K562 (cell line): ENCODE data around the gene LRRC10. TPM values are rescaled to one million over a fixed set of nuclear protein-coding genes. Genes with fewer than 3 reads are reported as not detected.
A peak's percentile ranks its signal among the peaks of the same experiment; 100 is the strongest.

Experiments
- ADNP ChIP-seq: fragments of 200-800 bp; sonication (Bioruptor generic); IDR thresholded peaks from 2 replicates; pipeline ENCODE4 v1.6.1; 2016; ENCODE audit warnings: missing genetic modification characterization, missing compliant biosample characterization
- ARID1B ChIP-seq: fragments of 450-650 bp; IDR thresholded peaks from 2 replicates; pipeline ENCODE4 v1.6.1; 2016; ENCODE audit warnings: antibody characterized with exemption, mild to moderate bottlenecking, inconsistent platforms
- ARID3A ChIP-seq: IDR thresholded peaks from 2 replicates; pipeline ENCODE4 v1.6.1; 2012; ENCODE audit warnings: low read depth, low read length, improper control_type of control experiment, borderline replicate concordance
- C11orf30 ChIP-seq: fragments of 450-650 bp; IDR thresholded peaks from 2 replicates; pipeline ENCODE4 v1.6.1; 2016; ENCODE audit warnings: low read depth, mild to moderate bottlenecking
- ELF1 ChIP-seq: fragments of 200-800 bp; sonication (Bioruptor generic); IDR thresholded peaks from 2 replicates; pipeline ENCODE4 v1.6.1; 2016; ENCODE audit warnings: missing genetic modification characterization, missing compliant biosample characterization
- EP300 ChIP-seq: IDR thresholded peaks from 2 replicates; pipeline ENCODE4 v1.6.1; 2012; ENCODE audit warnings: low read length, improper control_type of control experiment
- ERF ChIP-seq: fragments of 450-650 bp; formaldehyde crosslinking; IDR thresholded peaks from 2 replicates; pipeline ENCODE4 v1.4.0; 2020; ENCODE audit warnings: mild to moderate bottlenecking, mixed read lengths
- EZH2 ChIP-seq: IDR thresholded peaks from 2 replicates; pipeline ENCODE4 v1.6.1; 2012; ENCODE audit warnings: low read depth, mild to moderate bottlenecking, inconsistent platforms, low read length, borderline replicate concordance
- HDAC1 ChIP-seq, 2 experiments: fragments of 450-650 bp; IDR thresholded peaks; 2 replicates each; pipeline ENCODE4 v1.6.1; 2016 to 2017; ENCODE audit warnings: inconsistent platforms in 1 of 2, mild to moderate bottlenecking in 1 of 2, moderate library complexity in 1 of 2
- HDAC3 ChIP-seq: fragments of 450-650 bp; IDR thresholded peaks from 2 replicates; pipeline ENCODE4 v1.6.1; 2018; ENCODE audit warnings: borderline replicate concordance, mild to moderate bottlenecking, moderate library complexity; ENCODE audit not compliant: partially characterized antibody
- MEIS2 ChIP-seq: fragments of 450-650 bp; IDR thresholded peaks from 2 replicates; pipeline ENCODE4 v1.6.1; 2014; ENCODE audit warnings: mild to moderate bottlenecking; ENCODE audit not compliant: partially characterized antibody
- NFE2 ChIP-seq: IDR thresholded peaks from 2 replicates; pipeline ENCODE4 v1.6.1; 2014; ENCODE audit warnings: antibody characterized with exemption, low read depth
- PCBP2 ChIP-seq: fragments of 200-400 bp; formaldehyde crosslinking; IDR thresholded peaks from 2 replicates; pipeline ENCODE4 v1.6.1; 2018; ENCODE audit warnings: low read length, low read depth, mild to moderate bottlenecking, moderate library complexity; ENCODE audit not compliant: poor library complexity, severe bottlenecking
- RNF2 ChIP-seq: sonication (generic); IDR thresholded peaks from 2 replicates; pipeline ENCODE4 v1.6.1; 2016
- SIRT6 ChIP-seq: IDR thresholded peaks from one replicate; pipeline ENCODE4 v1.6.1; 2012; ENCODE audit warnings: low read depth, mild to moderate bottlenecking, control low read depth, inconsistent platforms, low read length, moderate library complexity
- SMARCA4 ChIP-seq: fragments of 450-650 bp; IDR thresholded peaks from 2 replicates; pipeline ENCODE4 v1.6.1; 2016
- TEAD4 ChIP-seq, 2 experiments: sonication (generic) in 1 of 2; formaldehyde crosslinking in 1 of 2; IDR thresholded peaks; 2 replicates each; pipeline versions ENCODE4 v1.6.1 to v1.8.0; 2012 to 2022; ENCODE audit warnings: borderline replicate concordance in 1 of 2, inconsistent platforms in 1 of 2, low read length in 1 of 2, mild to moderate bottlenecking in 1 of 2, missing genetic modification reagents in 1 of 2
- TRIM24 ChIP-seq, 2 experiments: fragments of 450-650 bp; IDR thresholded peaks; 2 replicates each; pipeline ENCODE4 v1.6.1; 2016
- ZC3H11A ChIP-seq: IDR thresholded peaks from 2 replicates; pipeline ENCODE4 v1.6.1; 2012; ENCODE audit warnings: low read depth, low read length, improper control_type of control experiment
- ZFP36 ChIP-seq: fragments of 150-350 bp; IDR thresholded peaks from 2 replicates; pipeline ENCODE4 v1.6.1; 2018; ENCODE audit warnings: low read length, low read depth; ENCODE audit not compliant: partially characterized antibody
- ZNF184 ChIP-seq: sonication (generic); formaldehyde crosslinking; IDR thresholded peaks from 2 replicates; pipeline ENCODE4 v1.5.0; 2020; ENCODE audit warnings: missing genetic modification reagents
- ZNF445 ChIP-seq: fragments of 250-450 bp; sonication (Bioruptor Pico); IDR thresholded peaks from 2 replicates; pipeline ENCODE4 v1.4.0; 2020; ENCODE audit warnings: low read depth, mild to moderate bottlenecking, moderate library complexity
- ZNF592 ChIP-seq: fragments of 450-650 bp; IDR thresholded peaks from 2 replicates; pipeline ENCODE4 v1.6.1; 2017; ENCODE audit warnings: antibody characterized with exemption, mild to moderate bottlenecking
- polyA plus RNA-seq, 8 experiments: library from polyadenylated mRNA; depleted of rRNA in 4 of 8; stranded (reverse) in 5 of 8; unstranded in 3 of 8; fragments of >200 nt; fragmentation: Nextera tagmentation in 2 of 8; fragmentation: Illumina TruSeq in 1 of 8; extraction: Ambion mirVana in 2 of 8; extraction: Trizol in 1 of 8; gene quantifications; 2 replicates each; pipeline versions ENCODE4 v1.2.1 to v1.2.3, GENCODE V29; 2011 to 2014; ENCODE audit warnings: inconsistent platforms in 1 of 8, missing spikeins in 1 of 8
- total RNA-seq, 7 experiments: library from RNA; depleted of rRNA in 6 of 7; stranded (reverse); fragments of >200 nt in 6 of 7; fragmentation: Illumina TruSeq in 2 of 7; extraction: Trizol in 2 of 7; gene quantifications; 2 replicates each; pipeline versions ENCODE4 v1.2.1 to v1.2.3, GENCODE V29; 2011 to 2021; ENCODE audit warnings: low replicate concordance in 1 of 7
- TF ChIP-seq, protein P1 (sequence below), 2 experiments: fragments of 450-650 bp in 1 of 2; sonication (generic) in 1 of 2; formaldehyde crosslinking in 1 of 2; IDR thresholded peaks in 1 of 2; conservative IDR thresholded peaks in 1 of 2; 2 replicates each; pipeline versions ENCODE4 v1.6.1 to v1.8.1; 2016 to 2023; ENCODE audit warnings: mild to moderate bottlenecking in 2 of 2, moderate library complexity in 2 of 2, inconsistent platforms in 1 of 2, missing genetic modification reagents in 1 of 2

LRRC10 gene
- total and polyA plus RNA-seq, 9 of the 15 experiments (the other 6 are each of a cell fraction or from before 2014, with no cell fraction given) = 0.09 TPM; not detected in 8

DNA sequence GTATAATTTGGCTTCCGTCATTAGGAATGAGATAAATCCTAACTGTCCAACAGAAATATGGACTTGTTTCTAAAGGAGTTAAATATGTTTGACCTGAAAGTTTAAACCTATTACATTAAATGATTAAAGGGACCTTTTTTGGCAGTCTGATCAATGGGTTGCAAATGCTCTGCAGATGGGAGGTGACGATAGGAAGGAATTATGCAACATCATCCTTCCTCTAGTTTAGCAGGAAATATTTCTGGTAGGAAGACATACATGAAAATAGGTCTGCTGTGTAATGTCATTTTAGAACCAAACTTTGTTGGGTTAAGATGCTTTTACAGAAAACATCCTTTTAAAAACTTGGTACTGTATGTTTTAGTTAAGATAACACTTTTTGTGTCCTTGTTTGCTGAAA, 2.6 kb downstream of the LRRC10 start (continued):
- TF ChIP-seq NFE2 (peak; percentile 84), SMARCA4 (peak; percentile 49; the same call in 1 of the 2 replicates), ZC3H11A (no peak), HDAC1 (IDR thresholded peaks at IDR 0.05) (0 out of 4 replicates have a peak, but pooled peaks of 1 of the 2 experiments have one; percentile 16), ZNF592 (peak; percentile 55; the same call in 1 of the 2 replicates), ZFP36 (peak; percentile 91), ARID3A (0 out of 2 replicates have a peak, but pooled peaks have one; percentile 51), ZNF445 (CRISPR knock-in tag) (no peak), EP300 (peak; percentile 38; the same call in 1 of the 2 replicates), ZNF184 (CRISPR knock-in tag) (no peak), ERF (CRISPR knock-in tag) (no peak), ARID1B (peak; percentile 70), HDAC3 (no peak), RNF2 (no peak), TRIM24 (IDR thresholded peaks at IDR 0.05) (peak; percentile 63 to 75; a peak in 3 of 4 replicates), MEIS2 (peak; percentile 57), EZH2 (no peak), C11orf30 (peak; percentile 73), PCBP2 (no peak), TEAD4 (IDR thresholded peaks at IDR 0.05; ENCODE audit: low read length) (peak; percentile 37), TEAD4 (CRISPR knock-in tag; IDR thresholded peaks at IDR 0.05; ENCODE audit: borderline replicate concordance) (no peak), ADNP (tag) (peak; percentile 52; the same call in 1 of the 2 replicates), SIRT6 (no peak), ELF1 (tag) (peak; percentile 29; the same call in 1 of the 2 replicates)
- TF ChIP-seq, protein P1, sequence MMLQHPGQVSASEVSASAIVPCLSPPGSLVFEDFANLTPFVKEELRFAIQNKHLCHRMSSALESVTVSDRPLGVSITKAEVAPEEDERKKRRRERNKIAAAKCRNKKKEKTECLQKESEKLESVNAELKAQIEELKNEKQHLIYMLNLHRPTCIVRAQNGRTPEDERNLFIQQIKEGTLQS (IDR thresholded peaks at IDR 0.05) = peak; percentile 65
- TF ChIP-seq, protein P1 (CRISPR knock-in tag; conservative IDR thresholded peaks at IDR 0.05) = no peak
